HepG2 (cell line): Measurements from ENCODE around the gene P2RY2. TPM values are rescaled to one million over a fixed set of nuclear protein-coding genes. Genes with fewer than 3 reads are reported as not detected.

ENCODE experiments used
- DNMT3B ChIP-seq: conservative IDR thresholded peaks from 2 replicates; pipeline ENCODE4 v1.6.1; 2016; ENCODE audit warnings: missing biosample characterization, control low read depth
- HDAC6 ChIP-seq: fragments of 200-600 bp; sonication (generic); IDR thresholded peaks from 2 replicates; pipeline ENCODE4 v1.7.0; 2017; ENCODE audit warnings: mild to moderate bottlenecking, antibody characterized with exemption, low read length, low read depth
- HOXD1 ChIP-seq: sonication (generic); formaldehyde crosslinking; IDR thresholded peaks from 2 replicates; pipeline ENCODE4 v1.5.0; 2020; ENCODE audit warnings: missing genetic modification reagents
- MBD4 ChIP-seq: IDR thresholded peaks from 2 replicates; pipeline ENCODE4 v1.6.1; 2012; ENCODE audit warnings: low read length, inconsistent platforms, borderline replicate concordance
- MIXL1 ChIP-seq: IDR thresholded peaks from 2 replicates; pipeline ENCODE4 v1.6.1; 2016
- SP4 ChIP-seq: sonication (generic); formaldehyde crosslinking; IDR thresholded peaks from 2 replicates; pipeline ENCODE4 v1.8.1; 2023; ENCODE audit warnings: mild to moderate bottlenecking, missing genetic modification reagents
- STAT5B ChIP-seq: sonication (generic); formaldehyde crosslinking; IDR thresholded peaks from 2 replicates; pipeline ENCODE4 v1.4.0; 2020; ENCODE audit warnings: missing genetic modification reagents
- ZBTB33 ChIP-seq: sonication (generic); formaldehyde crosslinking; IDR thresholded peaks from 2 replicates; pipeline ENCODE4 v1.4.0; 2020; ENCODE audit warnings: missing genetic modification reagents
- ZMYM2 ChIP-seq: sonication (generic); formaldehyde crosslinking; IDR thresholded peaks from 2 replicates; pipeline ENCODE4 v1.8.0; 2022; ENCODE audit warnings: mild to moderate bottlenecking, missing genetic modification reagents
- ZNF224 ChIP-seq: sonication (generic); formaldehyde crosslinking; IDR thresholded peaks from 2 replicates; pipeline ENCODE4 v1.5.0; 2020; ENCODE audit warnings: mild to moderate bottlenecking, missing genetic modification reagents
- ZNF234 ChIP-seq: sonication (generic); formaldehyde crosslinking; conservative IDR thresholded peaks from 2 replicates; pipeline ENCODE4 v1.5.1; 2020; ENCODE audit warnings: mild to moderate bottlenecking, missing genetic modification reagents
- ZNF572 ChIP-seq: sonication (generic); formaldehyde crosslinking; IDR thresholded peaks from 2 replicates; pipeline ENCODE4 v1.5.1; 2020; ENCODE audit warnings: mild to moderate bottlenecking, missing genetic modification reagents
- ZNF580 ChIP-seq: IDR thresholded peaks from 2 replicates; pipeline ENCODE4 v1.6.1; 2016; ENCODE audit warnings: low read depth, borderline replicate concordance
- ZNF773 ChIP-seq: sonication (generic); formaldehyde crosslinking; IDR thresholded peaks from 2 replicates; pipeline ENCODE4 v1.4.0; 2020; ENCODE audit warnings: missing genetic modification reagents, borderline replicate concordance
- ZNF83 ChIP-seq: sonication (generic); formaldehyde crosslinking; IDR thresholded peaks from 2 replicates; pipeline ENCODE4 v1.4.0; 2020; ENCODE audit warnings: missing genetic modification reagents, mild to moderate bottlenecking, borderline replicate concordance
- ZNF891 ChIP-seq: sonication (generic); formaldehyde crosslinking; IDR thresholded peaks from 2 replicates; pipeline ENCODE4 v1.5.0; 2020; ENCODE audit warnings: mild to moderate bottlenecking, missing genetic modification reagents
- polyA plus RNA-seq, 8 experiments: library from polyadenylated mRNA; depleted of rRNA in 3 of 8; stranded (reverse) in 7 of 8; unstranded in 1 of 8; fragments of >200 nt; fragmentation: Illumina TruSeq in 4 of 8; extraction: Trizol in 4 of 8; gene quantifications; 2 replicates each; pipeline versions ENCODE4 v1.2.1 to v1.2.3, GENCODE V29; 2011 to 2016; ENCODE audit warnings: low read depth in 4 of 8, missing spikeins in 1 of 8, mixed read lengths in 1 of 8; ENCODE audit not compliant: insufficient read depth in 1 of 8
- total RNA-seq, 5 experiments: library from RNA; depleted of rRNA; stranded (reverse); fragments of >200 nt; fragmentation: Illumina TruSeq; extraction: Trizol; gene quantifications; 2 replicates each; pipeline ENCODE4 v1.2.3, GENCODE V29; 2016; ENCODE audit warnings: low read depth in 1 of 5
- TF ChIP-seq, protein P1 (sequence below): IDR thresholded peaks from 2 replicates; pipeline ENCODE4 v1.6.1; 2016; ENCODE audit warnings: mild to moderate bottlenecking
- TF ChIP-seq, protein P2 (sequence below): IDR thresholded peaks from 2 replicates; pipeline ENCODE4 v1.6.1; 2016; ENCODE audit warnings: missing biosample characterization, missing genetic modification reagents, low read depth
- TF ChIP-seq, protein P3 (sequence below): sonication (generic); formaldehyde crosslinking; IDR thresholded peaks from 2 replicates; pipeline ENCODE4 v1.5.0; 2020; ENCODE audit warnings: missing genetic modification reagents
- TF ChIP-seq, protein P4 (sequence below): sonication (generic); formaldehyde crosslinking; IDR thresholded peaks from 2 replicates; pipeline ENCODE4 v1.4.0; 2020; ENCODE audit warnings: missing genetic modification reagents

P2RY2 gene
- total and polyA plus RNA-seq, 2 of the 13 experiments (the other 11 are each of a cell fraction or from before 2014, with no cell fraction given), result 0.95 to 3.1 TPM

DNA sequence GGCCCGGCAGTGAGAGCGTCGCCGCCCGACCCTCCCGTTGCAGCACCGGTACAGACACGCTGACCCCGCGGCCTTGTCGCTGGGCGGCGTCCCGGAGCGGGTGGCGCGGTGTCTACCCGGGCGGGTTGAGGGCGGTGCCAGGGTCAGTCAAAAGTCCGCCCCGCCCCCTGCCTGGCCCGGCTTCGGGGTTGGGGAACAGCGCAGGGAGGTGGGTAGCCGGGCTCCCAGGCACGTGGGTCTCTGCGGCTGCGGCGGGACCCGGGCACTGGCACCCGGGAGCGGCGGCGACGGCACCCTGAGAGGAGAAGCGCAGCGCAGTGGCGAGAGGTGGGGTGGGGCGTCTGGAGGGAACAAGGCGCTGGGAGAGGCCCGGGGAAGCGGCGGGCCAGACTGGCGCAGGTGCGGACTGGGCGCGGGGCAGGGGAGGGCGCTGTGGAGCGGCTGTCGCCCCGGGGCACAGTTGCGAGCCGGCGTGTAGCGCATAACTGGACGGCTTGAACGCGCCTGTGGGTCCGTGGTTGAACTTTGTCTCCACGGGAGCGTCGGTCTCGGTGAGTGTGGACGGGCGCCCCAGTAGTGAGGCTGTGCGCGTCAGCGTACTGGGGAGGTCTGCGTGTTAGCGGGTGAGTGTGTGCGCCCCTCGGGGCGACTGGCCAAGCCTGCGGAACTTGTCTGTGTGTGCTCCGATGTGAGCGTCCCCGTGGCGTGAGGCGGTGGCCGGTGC is at the start of gene P2RY2 (continued):
- no peak for TF ChIP-seq ZMYM2 (CRISPR knock-in tag)
- TF ChIP-seq ZNF773 (CRISPR knock-in tag), result 0 out of 2 replicates have a peak, but pooled peaks have one; percentile 40
- TF ChIP-seq, protein P1, sequence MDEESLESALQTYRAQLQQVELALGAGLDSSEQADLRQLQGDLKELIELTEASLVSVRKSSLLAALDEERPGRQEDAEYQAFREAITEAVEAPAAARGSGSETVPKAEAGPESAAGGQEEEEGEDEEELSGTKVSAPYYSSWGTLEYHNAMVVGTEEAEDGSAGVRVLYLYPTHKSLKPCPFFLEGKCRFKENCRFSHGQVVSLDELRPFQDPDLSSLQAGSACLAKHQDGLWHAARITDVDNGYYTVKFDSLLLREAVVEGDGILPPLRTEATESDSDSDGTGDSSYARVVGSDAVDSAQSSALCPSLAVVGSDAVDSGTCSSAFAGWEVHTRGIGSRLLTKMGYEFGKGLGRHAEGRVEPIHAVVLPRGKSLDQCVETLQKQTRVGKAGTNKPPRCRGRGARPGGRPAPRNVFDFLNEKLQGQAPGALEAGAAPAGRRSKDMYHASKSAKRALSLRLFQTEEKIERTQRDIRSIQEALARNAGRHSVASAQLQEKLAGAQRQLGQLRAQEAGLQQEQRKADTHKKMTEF (CRISPR knock-in tag), result peak; percentile 78
- no peak for TF ChIP-seq ZNF580
- 0 out of 2 replicates have a peak, but pooled peaks have one; percentile 35 for TF ChIP-seq STAT5B (CRISPR knock-in tag)
- TF ChIP-seq MIXL1 (CRISPR knock-in tag), result 0 out of 2 replicates have a peak, but pooled peaks have one; percentile 34
- 0 out of 2 replicates have a peak, but pooled peaks have one; percentile 69 for TF ChIP-seq ZBTB33 (CRISPR knock-in tag)
- 0 out of 2 replicates have a peak, but pooled peaks have one; percentile 53 for TF ChIP-seq ZNF234 (CRISPR knock-in tag)
- no peak for TF ChIP-seq MBD4
- no peak for TF ChIP-seq HDAC6
- TF ChIP-seq, protein P2, sequence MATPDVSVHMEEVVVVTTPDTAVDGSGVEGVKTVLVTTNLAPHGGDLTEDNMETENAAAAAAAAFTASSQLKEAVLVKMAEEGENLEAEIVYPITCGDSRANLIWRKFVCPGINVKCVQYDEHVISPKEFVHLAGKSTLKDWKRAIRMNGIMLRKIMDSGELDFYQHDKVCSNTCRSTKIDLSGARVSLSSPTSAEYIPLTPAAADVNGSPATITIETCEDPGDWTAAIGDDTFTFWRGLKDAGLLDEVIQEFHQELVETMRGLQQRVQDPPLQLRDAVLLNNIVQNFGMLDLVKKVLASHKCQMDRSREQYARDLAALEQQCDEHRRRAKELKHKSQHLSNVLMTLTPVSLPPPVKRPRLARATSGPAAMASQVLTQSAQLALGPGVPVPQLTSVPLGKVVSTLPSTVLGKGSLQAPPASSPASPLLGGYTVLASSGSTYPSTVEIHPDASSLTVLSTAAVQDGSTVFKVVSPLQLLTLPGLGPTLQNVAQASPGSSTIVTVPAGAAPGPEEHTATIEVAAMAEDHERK, result no peak
- TF ChIP-seq SP4 (CRISPR knock-in tag), result peak; percentile 73; the same call in 1 of the 2 replicates
- TF ChIP-seq ZNF83 (CRISPR knock-in tag), result no peak
- TF ChIP-seq ZNF224 (CRISPR knock-in tag), result no peak
- TF ChIP-seq DNMT3B, result no peak
- 0 out of 2 replicates have a peak, but pooled peaks have one; percentile 55 for TF ChIP-seq ZNF891
- TF ChIP-seq HOXD1 (CRISPR knock-in tag), result peak; percentile 74
- TF ChIP-seq, protein P3, sequence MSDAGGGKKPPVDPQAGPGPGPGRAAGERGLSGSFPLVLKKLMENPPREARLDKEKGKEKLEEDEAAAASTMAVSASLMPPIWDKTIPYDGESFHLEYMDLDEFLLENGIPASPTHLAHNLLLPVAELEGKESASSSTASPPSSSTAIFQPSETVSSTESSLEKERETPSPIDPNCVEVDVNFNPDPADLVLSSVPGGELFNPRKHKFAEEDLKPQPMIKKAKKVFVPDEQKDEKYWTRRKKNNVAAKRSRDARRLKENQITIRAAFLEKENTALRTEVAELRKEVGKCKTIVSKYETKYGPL (CRISPR knock-in tag), result no peak
- TF ChIP-seq, protein P4, sequence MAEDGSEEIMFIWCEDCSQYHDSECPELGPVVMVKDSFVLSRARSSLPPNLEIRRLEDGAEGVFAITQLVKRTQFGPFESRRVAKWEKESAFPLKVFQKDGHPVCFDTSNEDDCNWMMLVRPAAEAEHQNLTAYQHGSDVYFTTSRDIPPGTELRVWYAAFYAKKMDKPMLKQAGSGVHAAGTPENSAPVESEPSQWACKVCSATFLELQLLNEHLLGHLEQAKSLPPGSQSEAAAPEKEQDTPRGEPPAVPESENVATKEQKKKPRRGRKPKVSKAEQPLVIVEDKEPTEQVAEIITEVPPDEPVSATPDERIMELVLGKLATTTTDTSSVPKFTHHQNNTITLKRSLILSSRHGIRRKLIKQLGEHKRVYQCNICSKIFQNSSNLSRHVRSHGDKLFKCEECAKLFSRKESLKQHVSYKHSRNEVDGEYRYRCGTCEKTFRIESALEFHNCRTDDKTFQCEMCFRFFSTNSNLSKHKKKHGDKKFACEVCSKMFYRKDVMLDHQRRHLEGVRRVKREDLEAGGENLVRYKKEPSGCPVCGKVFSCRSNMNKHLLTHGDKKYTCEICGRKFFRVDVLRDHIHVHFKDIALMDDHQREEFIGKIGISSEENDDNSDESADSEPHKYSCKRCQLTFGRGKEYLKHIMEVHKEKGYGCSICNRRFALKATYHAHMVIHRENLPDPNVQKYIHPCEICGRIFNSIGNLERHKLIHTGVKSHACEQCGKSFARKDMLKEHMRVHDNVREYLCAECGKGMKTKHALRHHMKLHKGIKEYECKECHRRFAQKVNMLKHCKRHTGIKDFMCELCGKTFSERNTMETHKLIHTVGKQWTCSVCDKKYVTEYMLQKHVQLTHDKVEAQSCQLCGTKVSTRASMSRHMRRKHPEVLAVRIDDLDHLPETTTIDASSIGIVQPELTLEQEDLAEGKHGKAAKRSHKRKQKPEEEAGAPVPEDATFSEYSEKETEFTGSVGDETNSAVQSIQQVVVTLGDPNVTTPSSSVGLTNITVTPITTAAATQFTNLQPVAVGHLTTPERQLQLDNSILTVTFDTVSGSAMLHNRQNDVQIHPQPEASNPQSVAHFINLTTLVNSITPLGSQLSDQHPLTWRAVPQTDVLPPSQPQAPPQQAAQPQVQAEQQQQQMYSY, result peak; percentile 65; the same call in 1 of the 2 replicates
- TF ChIP-seq ZNF572 (CRISPR knock-in tag), result peak; percentile 72; the same call in 1 of the 2 replicates
